Smooth muscle cell (in vitro differentiated cells): Measurements from ENCODE around the gene PCDHGB4. TPM values are rescaled to one million over a fixed set of nuclear protein-coding genes. Genes with fewer than 3 reads are reported as not detected.

ENCODE experiments used
- DNase-seq: peaks from one replicate; lab custom pipeline; 2025; ENCODE audit not compliant: unreplicated experiment; lab: John Stamatoyannopoulos, UW
- H2AFZ ChIP-seq: fragments of 200-600 bp; sonication (generic); 2 replicates; pipeline ENCODE4 v1.6.0; 2016; ENCODE audit warnings: antibody characterized with exemption, low read depth, mild to moderate bottlenecking
- H3F3A ChIP-seq: fragments of 200-600 bp; sonication (generic); 2 replicates; pipeline ENCODE4 v1.6.0; 2017; ENCODE audit warnings: antibody characterized with exemption, low read depth
- H3K27ac ChIP-seq: fragments of 200-600 bp; sonication (generic); 2 replicates; pipeline ENCODE4 v1.5.1; 2016; ENCODE audit warnings: low read depth, mild to moderate bottlenecking
- H3K27me3 ChIP-seq: fragments of 200-600 bp; sonication (generic); 2 replicates; pipeline ENCODE4 v1.6.1; 2016; ENCODE audit warnings: low read depth, mild to moderate bottlenecking
- H3K36me3 ChIP-seq: fragments of 200-600 bp; sonication (generic); 2 replicates; pipeline ENCODE4 v1.5.1; 2016; ENCODE audit warnings: low read depth
- H3K4me1 ChIP-seq: fragments of 200-600 bp; sonication (generic); 2 replicates; pipeline ENCODE4 v1.5.1; 2016; ENCODE audit warnings: low read depth
- H3K4me2 ChIP-seq: fragments of 200-600 bp; sonication (generic); 2 replicates; pipeline ENCODE4 v1.6.0; 2016; ENCODE audit warnings: mild to moderate bottlenecking
- H3K4me3 ChIP-seq: fragments of 200-600 bp; sonication (generic); 2 replicates; pipeline ENCODE4 v1.5.1; 2016; ENCODE audit warnings: mild to moderate bottlenecking
- H3K79me2 ChIP-seq: fragments of 200-600 bp; sonication (generic); 2 replicates; pipeline ENCODE4 v1.6.0; 2016; ENCODE audit warnings: low read depth, mild to moderate bottlenecking
- H3K9ac ChIP-seq: fragments of 200-600 bp; sonication (generic); 2 replicates; pipeline ENCODE4 v1.6.0; 2016; ENCODE audit warnings: low read depth
- H3K9me3 ChIP-seq: fragments of 200-600 bp; sonication (generic); replicated peaks from 2 replicates; pipeline ENCODE4 v1.5.1; 2016; ENCODE audit warnings: low read depth
- H4K20me1 ChIP-seq: fragments of 200-600 bp; sonication (generic); 2 replicates; pipeline ENCODE4 v1.6.0; 2016; ENCODE audit warnings: low read depth
- WGBS: methylation state at CpG from one replicate; pipeline ENCODE4 v1.1.7; 2016; ENCODE audit warnings: low lambda C conversion rate; 5-methylcytosine and 5-hydroxymethylcytosine counted together
- polyA plus RNA-seq: library from polyadenylated mRNA; unstranded; fragments of >200 nt; fragmentation: Nextera tagmentation; extraction: Ambion mirVana; gene quantifications from 2 replicates; pipeline ENCODE4 v1.2.1, GENCODE V29; 2016
- total RNA-seq: library from RNA; depleted of rRNA; stranded (reverse); fragments of >200 nt; gene quantifications from 2 replicates; pipeline ENCODE4 v1.2.3, GENCODE V29; 2014
- TF ChIP-seq, protein P1 (sequence below): fragments of 200-600 bp; sonication (generic); IDR thresholded peaks from 2 replicates; pipeline ENCODE4 v1.5.1; 2017; ENCODE audit warnings: borderline replicate concordance, mild to moderate bottlenecking, antibody characterized with exemption; ENCODE audit not compliant: insufficient read depth, poor library complexity, severe bottlenecking

PCDHGB4 gene
- total and polyA plus RNA-seq, 2 experiments from 2014 or later = 27.5 to 43.1 TPM

DNA sequence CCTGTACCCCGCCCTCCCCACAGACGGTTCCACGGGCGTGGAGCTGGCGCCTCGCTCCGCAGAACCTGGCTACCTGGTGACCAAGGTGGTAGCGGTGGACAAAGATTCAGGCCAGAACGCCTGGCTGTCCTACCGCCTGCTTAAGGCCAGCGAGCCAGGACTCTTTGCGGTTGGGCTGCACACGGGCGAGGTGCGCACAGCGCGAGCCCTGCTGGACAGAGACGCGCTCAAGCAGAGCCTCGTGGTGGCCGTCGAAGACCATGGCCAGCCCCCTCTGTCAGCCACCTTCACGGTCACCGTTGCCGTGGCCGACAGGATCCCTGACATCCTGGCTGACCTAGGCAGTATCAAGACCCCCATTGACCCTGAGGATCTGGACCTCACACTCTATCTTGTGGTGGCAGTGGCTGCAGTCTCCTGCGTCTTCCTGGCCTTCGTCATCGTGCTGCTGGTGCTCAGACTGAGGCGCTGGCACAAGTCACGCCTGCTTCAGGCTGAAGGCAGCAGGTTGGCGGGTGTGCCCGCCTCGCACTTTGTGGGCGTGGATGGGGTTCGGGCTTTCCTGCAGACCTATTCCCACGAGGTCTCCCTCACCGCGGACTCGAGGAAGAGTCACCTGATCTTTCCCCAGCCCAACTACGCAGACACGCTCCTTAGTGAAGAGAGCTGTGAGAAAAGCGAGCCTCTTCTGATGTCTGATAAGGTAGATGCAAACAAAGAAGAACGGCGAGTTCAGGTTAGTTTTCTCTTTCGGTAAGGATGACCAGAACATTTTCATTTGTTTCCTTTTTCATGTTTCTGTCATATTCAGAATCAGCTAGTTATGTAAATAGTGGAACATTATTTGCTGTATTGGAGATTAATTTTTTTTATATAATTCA, 21.2 kb upstream of the PCDHGB4 start:
- TF ChIP-seq, protein P1, sequence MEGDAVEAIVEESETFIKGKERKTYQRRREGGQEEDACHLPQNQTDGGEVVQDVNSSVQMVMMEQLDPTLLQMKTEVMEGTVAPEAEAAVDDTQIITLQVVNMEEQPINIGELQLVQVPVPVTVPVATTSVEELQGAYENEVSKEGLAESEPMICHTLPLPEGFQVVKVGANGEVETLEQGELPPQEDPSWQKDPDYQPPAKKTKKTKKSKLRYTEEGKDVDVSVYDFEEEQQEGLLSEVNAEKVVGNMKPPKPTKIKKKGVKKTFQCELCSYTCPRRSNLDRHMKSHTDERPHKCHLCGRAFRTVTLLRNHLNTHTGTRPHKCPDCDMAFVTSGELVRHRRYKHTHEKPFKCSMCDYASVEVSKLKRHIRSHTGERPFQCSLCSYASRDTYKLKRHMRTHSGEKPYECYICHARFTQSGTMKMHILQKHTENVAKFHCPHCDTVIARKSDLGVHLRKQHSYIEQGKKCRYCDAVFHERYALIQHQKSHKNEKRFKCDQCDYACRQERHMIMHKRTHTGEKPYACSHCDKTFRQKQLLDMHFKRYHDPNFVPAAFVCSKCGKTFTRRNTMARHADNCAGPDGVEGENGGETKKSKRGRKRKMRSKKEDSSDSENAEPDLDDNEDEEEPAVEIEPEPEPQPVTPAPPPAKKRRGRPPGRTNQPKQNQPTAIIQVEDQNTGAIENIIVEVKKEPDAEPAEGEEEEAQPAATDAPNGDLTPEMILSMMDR = no peak
- no peak overlapping the region for H3K4me2 ChIP-seq
- H3K27me3 ChIP-seq = no peaks in the 10 kb centered on the region
- H2AFZ ChIP-seq = no peak overlapping the region
- no peak overlapping the region for H3K27ac ChIP-seq
- H3K9me3 ChIP-seq = peaks cover 11% of the 10 kb centered on the region
- H3F3A ChIP-seq = no peaks in the 10 kb centered on the region
- H3K79me2 ChIP-seq = no peaks in the 10 kb centered on the region
- H3K36me3 ChIP-seq = no peaks in the 10 kb centered on the region
- no peak for DNase-seq
- no peak overlapping the region for H3K4me3 ChIP-seq
- no peak overlapping the region for H3K9ac ChIP-seq
- no peaks in the 10 kb centered on the region for H4K20me1 ChIP-seq
- WGBS = 96% methylated on average over 46 of the region's 46 CpGs
- H3K4me1 ChIP-seq = no peaks in the 10 kb centered on the region

DNA sequence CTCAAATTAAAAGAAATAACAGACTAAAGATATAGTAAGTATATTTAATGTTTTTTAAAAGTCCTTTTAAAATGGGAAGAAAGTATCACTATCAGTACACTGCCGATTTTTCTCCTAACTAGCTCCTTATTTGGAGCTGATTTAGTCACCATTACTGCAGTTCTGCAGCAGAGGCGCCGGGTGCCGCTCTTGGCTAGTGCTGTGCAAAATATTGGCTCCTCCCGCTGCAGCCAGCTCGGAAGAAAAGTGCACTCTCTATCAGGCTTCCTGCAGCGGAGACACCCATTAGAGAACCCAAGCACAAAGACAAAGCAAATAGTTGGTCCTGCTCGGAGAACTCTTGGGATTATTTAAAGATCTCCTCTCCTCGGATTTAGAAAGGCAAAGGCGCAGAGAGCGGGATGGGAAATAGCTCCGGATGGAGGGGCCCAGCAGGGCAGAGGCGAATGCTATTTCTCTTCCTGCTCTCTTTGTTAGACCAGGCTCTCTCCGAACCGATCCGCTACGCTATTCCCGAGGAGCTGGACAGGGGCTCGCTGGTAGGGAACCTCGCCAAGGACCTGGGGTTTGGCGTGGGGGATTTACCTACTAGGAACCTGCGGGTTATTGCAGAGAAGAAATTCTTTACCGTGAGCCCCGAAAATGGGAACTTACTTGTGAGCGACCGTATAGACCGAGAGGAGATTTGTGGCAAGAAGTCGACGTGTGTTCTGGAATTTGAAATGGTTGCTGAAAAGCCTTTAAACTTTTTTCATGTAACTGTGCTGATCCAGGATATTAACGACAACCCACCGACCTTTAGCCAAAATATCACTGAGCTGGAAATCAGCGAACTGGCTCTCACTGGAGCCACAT, 17.3 kb upstream of the PCDHGB4 start, which contains the start of gene PCDHGB3:
Gene PCDHGB3, plus strand, starts transcription at position 249 of the 855 bp plus-strand sequence. Its CDS starts 153 bp downstream, at position 402.
- no peak within 1 kb of the TSS for H3K9ac ChIP-seq
- H3K79me2 ChIP-seq = no peaks in the 10 kb centered on the region
- no peaks in the 10 kb centered on the region for H3F3A ChIP-seq
- peaks cover 15% of the 10 kb centered on the region for H3K9me3 ChIP-seq
- 89% methylated on average over 32 of the region's 32 CpGs for WGBS
- no peaks in the 10 kb centered on the region for H3K4me1 ChIP-seq
- no peak within 1 kb of the TSS for H3K27ac ChIP-seq
- no peak within 1 kb of the TSS for H3K4me2 ChIP-seq
- no peaks in the 10 kb centered on the region for H3K36me3 ChIP-seq
- H3K4me3 ChIP-seq = no peak within 1 kb of the TSS
- no peaks in the 10 kb centered on the region for H3K27me3 ChIP-seq
- TF ChIP-seq, protein P1 = no peak
- no peak within 1 kb of the TSS for H2AFZ ChIP-seq
- DNase-seq = no peak
- no peaks in the 10 kb centered on the region for H4K20me1 ChIP-seq

DNA sequence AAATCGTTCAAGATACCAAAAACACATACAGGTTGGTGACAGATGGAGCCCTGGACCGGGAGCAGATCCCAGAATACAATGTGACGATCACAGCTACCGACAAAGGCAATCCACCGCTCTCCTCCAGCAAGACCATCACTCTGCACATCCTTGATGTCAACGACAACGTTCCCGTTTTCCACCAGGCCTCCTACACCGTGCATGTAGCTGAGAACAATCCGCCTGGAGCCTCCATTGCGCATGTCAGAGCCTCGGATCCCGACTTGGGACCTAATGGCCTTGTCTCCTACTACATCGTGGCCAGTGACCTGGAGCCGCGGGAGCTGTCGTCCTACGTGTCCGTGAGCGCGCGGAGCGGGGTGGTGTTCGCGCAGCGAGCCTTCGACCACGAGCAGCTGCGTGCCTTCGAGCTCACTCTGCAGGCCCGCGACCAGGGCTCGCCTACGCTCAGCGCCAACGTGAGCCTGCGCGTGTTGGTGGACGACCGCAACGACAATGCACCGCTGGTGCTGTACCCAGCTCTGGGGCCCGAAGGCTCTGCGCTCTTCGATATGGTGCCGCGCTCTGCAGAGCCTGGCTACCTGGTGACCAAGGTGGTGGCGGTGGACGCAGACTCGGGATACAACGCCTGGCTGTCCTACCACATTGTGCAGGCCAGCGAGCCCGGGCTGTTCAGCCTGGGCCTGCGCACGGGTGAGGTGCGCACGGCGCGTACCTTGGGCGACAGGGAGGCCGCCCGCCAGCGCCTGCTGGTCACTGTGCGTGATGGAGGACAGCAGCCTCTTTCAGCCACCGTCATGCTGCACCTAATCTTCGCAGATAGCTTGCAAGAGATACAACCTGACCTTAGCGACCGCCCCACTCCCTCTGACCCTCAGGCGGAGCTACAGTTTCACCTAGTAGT, 15.7 kb upstream of the PCDHGB4 start:
- Histone ChIP-seq H3K4me3 (no peak overlapping the region), H3K79me2 (no peaks in the 10 kb centered on the region), H3K36me3 (no peaks in the 10 kb centered on the region), H3K27me3 (no peaks in the 10 kb centered on the region), H3K27ac (no peak overlapping the region), H3K9ac (no peak overlapping the region), H3K9me3 (peaks cover 10% of the 10 kb centered on the region), H4K20me1 (no peaks in the 10 kb centered on the region), H3K4me2 (no peak overlapping the region), H3F3A (no peaks in the 10 kb centered on the region), H2AFZ (no peak overlapping the region), H3K4me1 (no peaks in the 10 kb centered on the region)
- no peak for DNase-seq
- 96% methylated on average over 69 of the region's 69 CpGs for WGBS
- TF ChIP-seq, protein P1 = no peak
